HepG2 (cell line): ENCODE results near the gene AFTPH. TPM values are rescaled to one million over a fixed set of nuclear protein-coding genes. Genes with fewer than 3 reads are reported as not detected.
A peak's percentile ranks its signal among the peaks of the same experiment; 100 is the strongest.

Source experiments
- HDAC6 ChIP-seq: fragments of 200-600 bp; sonication (generic); IDR thresholded peaks from 2 replicates; pipeline ENCODE4 v1.7.0; 2017; ENCODE audit warnings: mild to moderate bottlenecking, antibody characterized with exemption, low read length, low read depth
- HMG20B ChIP-seq: conservative IDR thresholded peaks from 2 replicates; pipeline ENCODE4 v1.6.1; 2016; ENCODE audit warnings: missing genetic modification reagents, missing compliant biosample characterization
- HNRNPLL ChIP-seq: fragments of 200-400 bp; formaldehyde crosslinking; IDR thresholded peaks from 2 replicates; pipeline ENCODE4 v1.6.1; 2017; ENCODE audit warnings: mild to moderate bottlenecking, low read depth, low read length; ENCODE audit not compliant: poor library complexity, severe bottlenecking
- KDM5B ChIP-seq: sonication (generic); formaldehyde crosslinking; IDR thresholded peaks from 2 replicates; pipeline ENCODE4 v1.4.0; 2020; ENCODE audit warnings: missing genetic modification reagents, mild to moderate bottlenecking, borderline replicate concordance
- PHB2 ChIP-seq: fragments of 450-650 bp; IDR thresholded peaks from 2 replicates; pipeline ENCODE4 v1.6.1; 2018; ENCODE audit not compliant: partially characterized antibody
- PITX1 ChIP-seq: sonication (generic); formaldehyde crosslinking; IDR thresholded peaks from 2 replicates; pipeline ENCODE4 v1.5.1; 2020; ENCODE audit warnings: mild to moderate bottlenecking, missing genetic modification reagents
- SAP130 ChIP-seq: IDR thresholded peaks from 2 replicates; pipeline ENCODE4 v1.6.1; 2016; ENCODE audit warnings: low read depth
- SP4 ChIP-seq: sonication (generic); formaldehyde crosslinking; IDR thresholded peaks from 2 replicates; pipeline ENCODE4 v1.8.1; 2023; ENCODE audit warnings: mild to moderate bottlenecking, missing genetic modification reagents
- SUZ12 ChIP-seq: fragments of 150-350 bp; IDR thresholded peaks from 2 replicates; pipeline ENCODE4 v1.6.1; 2014; ENCODE audit warnings: low read depth, low read length
- TBX3 ChIP-seq: fragments of 450-650 bp; IDR thresholded peaks from 2 replicates; pipeline ENCODE4 v1.6.1; 2017; ENCODE audit warnings: antibody characterized with exemption, mild to moderate bottlenecking, inconsistent platforms, borderline replicate concordance
- U2AF1 ChIP-seq: fragments of 200-400 bp; formaldehyde crosslinking; optimal IDR thresholded peaks from 2 replicates; pipeline ENCODE3; 2017; ENCODE audit warnings: mild to moderate bottlenecking, low read depth, low read length
- WIZ ChIP-seq: sonication (generic); formaldehyde crosslinking; IDR thresholded peaks from 2 replicates; pipeline ENCODE4 v1.5.1; 2020; ENCODE audit warnings: mild to moderate bottlenecking, missing genetic modification reagents
- ZBTB33 ChIP-seq: sonication (generic); formaldehyde crosslinking; IDR thresholded peaks from 2 replicates; pipeline ENCODE4 v1.4.0; 2020; ENCODE audit warnings: missing genetic modification reagents
- ZNF138 ChIP-seq: sonication (generic); formaldehyde crosslinking; IDR thresholded peaks from 2 replicates; pipeline ENCODE4 v1.5.0; 2020; ENCODE audit warnings: mild to moderate bottlenecking, low read depth, missing genetic modification reagents
- ZNF207 ChIP-seq: fragments of 450-650 bp; IDR thresholded peaks from 2 replicates; pipeline ENCODE4 v1.6.1; 2016; ENCODE audit warnings: antibody characterized with exemption, borderline replicate concordance
- ZNF230 ChIP-seq: sonication (generic); formaldehyde crosslinking; IDR thresholded peaks from 2 replicates; pipeline ENCODE4 v1.4.0; 2020; ENCODE audit warnings: mild to moderate bottlenecking, missing genetic modification reagents
- ZNF24 ChIP-seq: fragments of 450-650 bp; IDR thresholded peaks from 2 replicates; pipeline ENCODE4 v1.6.1; 2017; ENCODE audit warnings: antibody characterized with exemption, mild to moderate bottlenecking
- ZNF251 ChIP-seq: sonication (generic); formaldehyde crosslinking; IDR thresholded peaks from 2 replicates; pipeline ENCODE4 v1.9.0; 2021; ENCODE audit warnings: mild to moderate bottlenecking, missing genetic modification reagents
- ZNF441 ChIP-seq: sonication (generic); formaldehyde crosslinking; IDR thresholded peaks from 2 replicates; pipeline ENCODE4 v1.7.0; 2021; ENCODE audit warnings: missing genetic modification reagents, borderline replicate concordance
- ZNF564 ChIP-seq: sonication (generic); formaldehyde crosslinking; IDR thresholded peaks from 2 replicates; pipeline ENCODE4 v1.8.1; 2023; ENCODE audit warnings: mild to moderate bottlenecking, missing genetic modification reagents
- ZNF691 ChIP-seq: sonication (generic); formaldehyde crosslinking; IDR thresholded peaks from 2 replicates; pipeline ENCODE4 v1.4.0; 2020; ENCODE audit warnings: missing genetic modification reagents, low read depth, mild to moderate bottlenecking, borderline replicate concordance
- ZNF746 ChIP-seq: sonication (generic); formaldehyde crosslinking; IDR thresholded peaks from 2 replicates; pipeline ENCODE4 v1.8.0; 2022; ENCODE audit warnings: mild to moderate bottlenecking, missing genetic modification reagents
- ZSCAN12 ChIP-seq: sonication (generic); formaldehyde crosslinking; IDR thresholded peaks from 2 replicates; pipeline ENCODE4 v1.9.0; 2021; ENCODE audit warnings: mild to moderate bottlenecking, missing genetic modification reagents
- polyA plus RNA-seq, 8 experiments: library from polyadenylated mRNA; depleted of rRNA in 3 of 8; stranded (reverse) in 7 of 8; unstranded in 1 of 8; fragments of >200 nt; fragmentation: Illumina TruSeq in 4 of 8; extraction: Trizol in 4 of 8; gene quantifications; 2 replicates each; pipeline versions ENCODE4 v1.2.1 to v1.2.3, GENCODE V29; 2011 to 2016; ENCODE audit warnings: low read depth in 4 of 8, missing spikeins in 1 of 8, mixed read lengths in 1 of 8; ENCODE audit not compliant: insufficient read depth in 1 of 8
- total RNA-seq, 5 experiments: library from RNA; depleted of rRNA; stranded (reverse); fragments of >200 nt; fragmentation: Illumina TruSeq; extraction: Trizol; gene quantifications; 2 replicates each; pipeline ENCODE4 v1.2.3, GENCODE V29; 2016; ENCODE audit warnings: low read depth in 1 of 5
- TF ChIP-seq, protein P1 (sequence below): sonication (generic); IDR thresholded peaks from 2 replicates; pipeline ENCODE4 v1.6.1; 2016; ENCODE audit warnings: low read depth, borderline replicate concordance
- TF ChIP-seq, protein P2 (sequence below): IDR thresholded peaks from 2 replicates; pipeline ENCODE4 v1.6.1; 2012; ENCODE audit warnings: low read length, improper control_type of control experiment

Gene AFTPH
- total and polyA plus RNA-seq, 2 of the 13 experiments (the other 11 are each of a cell fraction or from before 2014, with no cell fraction given), result 27.5 to 36.8 TPM

DNA sequence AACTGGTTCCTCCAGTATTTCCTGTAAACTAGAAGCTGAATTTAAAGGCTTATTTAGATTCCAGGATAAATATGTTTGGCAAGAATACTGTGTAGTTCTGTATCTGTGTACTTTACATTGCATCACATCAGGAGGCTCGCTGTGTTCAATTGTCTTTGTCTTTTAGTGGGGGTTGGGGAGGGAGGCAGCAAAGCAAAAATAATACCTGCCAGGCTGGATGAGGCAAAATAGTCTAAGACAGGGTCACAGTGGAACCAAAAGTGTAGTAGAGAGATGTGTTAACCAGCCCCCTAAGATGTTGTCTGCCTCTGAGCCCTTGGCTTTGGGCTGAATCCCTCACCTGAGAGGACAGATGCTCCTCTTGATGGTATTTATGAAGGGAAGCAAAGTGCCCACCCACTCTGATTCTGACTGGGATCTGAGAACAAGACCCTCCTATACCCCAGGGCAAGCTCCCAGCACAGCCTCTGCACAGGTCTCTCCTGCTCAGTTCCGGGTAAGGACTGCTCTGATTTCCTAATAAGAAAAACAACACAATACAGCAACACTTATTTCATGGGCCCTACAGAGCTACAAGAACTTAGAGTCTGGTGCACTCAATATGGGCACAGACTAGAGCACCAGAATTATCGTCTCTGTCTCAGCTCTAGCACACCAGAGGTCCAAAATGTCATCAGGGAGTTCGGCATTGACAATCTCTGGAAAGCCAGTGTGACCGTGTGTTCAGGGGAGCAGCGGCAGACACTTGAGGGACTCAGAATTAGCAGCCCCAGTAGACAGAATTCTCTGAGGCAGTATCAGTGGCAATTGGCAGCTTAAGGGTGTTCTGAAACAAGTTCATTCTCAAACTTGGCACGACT is 7.2 kb upstream of the AFTPH start (continued):
- TF ChIP-seq, protein P1, sequence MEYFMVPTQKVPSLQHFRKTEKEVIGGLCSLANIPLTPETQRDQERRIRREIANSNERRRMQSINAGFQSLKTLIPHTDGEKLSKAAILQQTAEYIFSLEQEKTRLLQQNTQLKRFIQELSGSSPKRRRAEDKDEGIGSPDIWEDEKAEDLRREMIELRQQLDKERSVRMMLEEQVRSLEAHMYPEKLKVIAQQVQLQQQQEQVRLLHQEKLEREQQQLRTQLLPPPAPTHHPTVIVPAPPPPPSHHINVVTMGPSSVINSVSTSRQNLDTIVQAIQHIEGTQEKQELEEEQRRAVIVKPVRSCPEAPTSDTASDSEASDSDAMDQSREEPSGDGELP, result no peak
- TF ChIP-seq ZSCAN12 (no peak), ZNF24 (no peak), ZNF564 (CRISPR knock-in tag) (no peak), SUZ12 (no peak), HNRNPLL (no peak), U2AF1 (no peak), ZNF138 (CRISPR knock-in tag) (no peak), ZNF691 (CRISPR knock-in tag) (no peak), ZNF746 (CRISPR knock-in tag) (no peak), ZNF207 (no peak), KDM5B (CRISPR knock-in tag) (no peak), PHB2 (no peak), HMG20B (CRISPR knock-in tag) (no peak), TBX3 (no peak), SP4 (CRISPR knock-in tag) (no peak), PITX1 (CRISPR knock-in tag) (no peak), ZNF230 (CRISPR knock-in tag) (no peak), SAP130 (peak; percentile 54), ZNF441 (CRISPR knock-in tag) (no peak), HDAC6 (no peak), ZNF251 (CRISPR knock-in tag) (no peak), WIZ (CRISPR knock-in tag) (no peak), ZBTB33 (CRISPR knock-in tag) (no peak)
- TF ChIP-seq, protein P2, sequence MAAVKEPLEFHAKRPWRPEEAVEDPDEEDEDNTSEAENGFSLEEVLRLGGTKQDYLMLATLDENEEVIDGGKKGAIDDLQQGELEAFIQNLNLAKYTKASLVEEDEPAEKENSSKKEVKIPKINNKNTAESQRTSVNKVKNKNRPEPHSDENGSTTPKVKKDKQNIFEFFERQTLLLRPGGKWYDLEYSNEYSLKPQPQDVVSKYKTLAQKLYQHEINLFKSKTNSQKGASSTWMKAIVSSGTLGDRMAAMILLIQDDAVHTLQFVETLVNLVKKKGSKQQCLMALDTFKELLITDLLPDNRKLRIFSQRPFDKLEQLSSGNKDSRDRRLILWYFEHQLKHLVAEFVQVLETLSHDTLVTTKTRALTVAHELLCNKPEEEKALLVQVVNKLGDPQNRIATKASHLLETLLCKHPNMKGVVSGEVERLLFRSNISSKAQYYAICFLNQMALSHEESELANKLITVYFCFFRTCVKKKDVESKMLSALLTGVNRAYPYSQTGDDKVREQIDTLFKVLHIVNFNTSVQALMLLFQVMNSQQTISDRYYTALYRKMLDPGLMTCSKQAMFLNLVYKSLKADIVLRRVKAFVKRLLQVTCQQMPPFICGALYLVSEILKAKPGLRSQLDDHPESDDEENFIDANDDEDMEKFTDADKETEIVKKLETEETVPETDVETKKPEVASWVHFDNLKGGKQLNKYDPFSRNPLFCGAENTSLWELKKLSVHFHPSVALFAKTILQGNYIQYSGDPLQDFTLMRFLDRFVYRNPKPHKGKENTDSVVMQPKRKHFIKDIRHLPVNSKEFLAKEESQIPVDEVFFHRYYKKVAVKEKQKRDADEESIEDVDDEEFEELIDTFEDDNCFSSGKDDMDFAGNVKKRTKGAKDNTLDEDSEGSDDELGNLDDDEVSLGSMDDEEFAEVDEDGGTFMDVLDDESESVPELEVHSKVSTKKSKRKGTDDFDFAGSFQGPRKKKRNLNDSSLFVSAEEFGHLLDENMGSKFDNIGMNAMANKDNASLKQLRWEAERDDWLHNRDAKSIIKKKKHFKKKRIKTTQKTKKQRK, result no peak
